HepG2 (cell line): ENCODE data around the gene MCFD2. TPM values are rescaled to one million over a fixed set of nuclear protein-coding genes. Genes with fewer than 3 reads are reported as not detected.

ENCODE experiments used
- ATAC-seq: fragments of 200-7000 bp; cut with Tn5 transposase; 3 replicates; pipeline ENCODE4 v1.9.1; 2020; ENCODE audit warnings: mild to moderate bottlenecking, moderate library complexity
- BruUV-seq: library from RNA; stranded (reverse); fragments of 400-500 nt; replicated peaks from 2 replicates; lab custom pipeline; 2021; lab: Mats Ljungman, UMichigan
- CTCF ChIA-PET: fragments of 300-600 bp; formaldehyde crosslinking; extraction: SDS; loops from one replicate; lab custom pipeline; 2021; ENCODE audit warnings: low total read pairs, inconsistent platforms, low intra/inter-chr PET ratio; lab: Yijun Ruan, JAX
- POLR2A ChIA-PET: fragments of 350-600 bp; sonication (Branson Sonifier 250); formaldehyde crosslinking; loops from one replicate; lab custom pipeline; 2020; ENCODE audit warnings: antibody characterized with exemption, inconsistent platforms; lab: Yijun Ruan, JAX
- DNase-seq: peaks from one replicate; pipeline ENCODE4 v3.0.0-alpha.2; 2015; ENCODE audit warnings: low spot score
- FAIRE-seq: peaks from 3 replicates; lab custom pipeline; 2011; peaks lifted over from hg19 to GRCh38; lab: Jason Lieb, UNC
- H2AFZ ChIP-seq: one replicate; pipeline ENCODE4 v1.6.1; 2011; ENCODE audit warnings: low read length, inconsistent platforms
- H3K27ac ChIP-seq: fragments of 300-600 bp; 3 replicates; pipeline ENCODE4 v1.8.0; 2011; ENCODE audit warnings: mixed run types, mild to moderate bottlenecking, mixed read lengths, low read length, inconsistent platforms; ENCODE audit not compliant: insufficient read depth; ENCODE audit errors: extremely low read length
- H3K27me3 ChIP-seq, 2 experiments: fragments of 200-600 bp in 1 of 2; 2 replicates in 1 of 2; 3 replicates in 1 of 2; pipeline versions ENCODE4 v1.6.0 to v1.8.0; 2011; ENCODE audit warnings: low read length in 2 of 2, mild to moderate bottlenecking in 2 of 2, moderate library complexity in 2 of 2, inconsistent platforms in 1 of 2; ENCODE audit not compliant: insufficient read depth in 2 of 2, control insufficient read depth in 1 of 2
- H3K36me3 ChIP-seq, 2 experiments: fragments of 200-600 bp in 1 of 2; replicated peaks in 1 of 2; 2 replicates in 1 of 2; 3 replicates in 1 of 2; pipeline versions ENCODE4 v1.5.1 to v1.8.0; 2011; ENCODE audit warnings: low read length in 2 of 2, inconsistent platforms in 1 of 2; ENCODE audit not compliant: insufficient read depth in 2 of 2, control insufficient read depth in 1 of 2
- H3K4me1 ChIP-seq: 2 replicates; pipeline ENCODE4 v1.5.1; 2012; ENCODE audit warnings: low read length, inconsistent platforms; ENCODE audit not compliant: insufficient read depth
- H3K4me2 ChIP-seq: 2 replicates; pipeline ENCODE4 v1.6.0; 2011; ENCODE audit warnings: low read depth, low read length, inconsistent platforms
- H3K4me3 ChIP-seq, 3 experiments: fragments of 200-600 bp in 1 of 3; sonication (generic), shearing (Covaris generic) in 1 of 3; replicated peaks in 1 of 3; 2 replicates each; pipeline ENCODE4 v1.5.1; 2011 to 2016; ENCODE audit warnings: low read length in 3 of 3, inconsistent platforms in 2 of 3, low read depth in 2 of 3, mild to moderate bottlenecking in 2 of 3, control low read depth in 1 of 3, mixed read lengths in 1 of 3; ENCODE audit not compliant: insufficient read depth in 1 of 3
- H3K79me2 ChIP-seq: one replicate; pipeline ENCODE4 v1.6.1; 2011; ENCODE audit warnings: low read length, inconsistent platforms; ENCODE audit not compliant: insufficient read depth
- H3K9ac ChIP-seq: 2 replicates; pipeline ENCODE4 v1.6.0; 2011; ENCODE audit warnings: mild to moderate bottlenecking, low read depth, low read length, inconsistent platforms; ENCODE audit not compliant: insufficient read depth
- H3K9me3 ChIP-seq: 2 replicates; pipeline ENCODE4 v1.5.1; 2012; ENCODE audit warnings: mild to moderate bottlenecking, low read length
- H4K20me1 ChIP-seq: 2 replicates; pipeline ENCODE4 v1.6.0; 2011; ENCODE audit warnings: inconsistent platforms, mild to moderate bottlenecking, low read length, moderate library complexity; ENCODE audit not compliant: insufficient read depth
- HHEX ChIP-seq: IDR thresholded peaks from 2 replicates; pipeline ENCODE4 v1.6.1; 2016; ENCODE audit warnings: control low read depth
- IRX3 ChIP-seq: sonication (generic); formaldehyde crosslinking; IDR thresholded peaks from 2 replicates; pipeline ENCODE4 v1.8.1; 2023; ENCODE audit warnings: mild to moderate bottlenecking, low read depth, missing genetic modification reagents, borderline replicate concordance
- RFXANK ChIP-seq: IDR thresholded peaks from 2 replicates; pipeline ENCODE4 v1.6.1; 2016
- SNAI1 ChIP-seq: sonication (generic); formaldehyde crosslinking; IDR thresholded peaks from 2 replicates; pipeline ENCODE4 v1.5.0; 2020; ENCODE audit warnings: mild to moderate bottlenecking, missing genetic modification reagents, borderline replicate concordance
- TAF1 ChIP-seq: sonication (generic); formaldehyde crosslinking; IDR thresholded peaks from 2 replicates; pipeline ENCODE4 v1.4.0; 2020; ENCODE audit warnings: missing genetic modification reagents
- ZNF382 ChIP-seq: sonication (generic); formaldehyde crosslinking; IDR thresholded peaks from 2 replicates; pipeline ENCODE4 v1.5.0; 2020; ENCODE audit warnings: missing genetic modification reagents, mild to moderate bottlenecking, borderline replicate concordance
- ZNF530 ChIP-seq: sonication (generic); formaldehyde crosslinking; IDR thresholded peaks from 2 replicates; pipeline ENCODE4 v1.5.0; 2020; ENCODE audit warnings: low read depth, mild to moderate bottlenecking, missing genetic modification reagents
- ZNF780A ChIP-seq: sonication (generic); formaldehyde crosslinking; IDR thresholded peaks from 2 replicates; pipeline ENCODE4 v1.8.0; 2022; ENCODE audit warnings: mild to moderate bottlenecking, missing genetic modification reagents, moderate library complexity
- WGBS: methylation state at CpG from one replicate; pipeline ENCODE4 v1.1.6; 2017; ENCODE audit warnings: low lambda C conversion rate; 5-methylcytosine and 5-hydroxymethylcytosine counted together
- in situ Hi-C: cut with HindIII; loops from 2 replicates; pipeline ENCODE4 v1.10.0; 2017; ENCODE audit warnings: low pct_unique_long_range_greater_than_20kb; ENCODE audit not compliant: extremely low pct_ligation_motif_present
- intact Hi-C: fragments of 100-400 bp; cut with micrococcal nuclease; formaldehyde crosslinking; loops from one replicate; pipeline ENCODE4 v1.10.0; 2022; ENCODE audit not compliant: unreplicated experiment
- polyA plus RNA-seq, 8 experiments: library from polyadenylated mRNA; depleted of rRNA in 3 of 8; stranded (reverse) in 7 of 8; unstranded in 1 of 8; fragments of >200 nt; fragmentation: Illumina TruSeq in 4 of 8; extraction: Trizol in 4 of 8; gene quantifications; 2 replicates each; pipeline versions ENCODE4 v1.2.1 to v1.2.3, GENCODE V29; 2011 to 2016; ENCODE audit warnings: low read depth in 4 of 8, missing spikeins in 1 of 8, mixed read lengths in 1 of 8; ENCODE audit not compliant: insufficient read depth in 1 of 8
- total RNA-seq, 5 experiments: library from RNA; depleted of rRNA; stranded (reverse); fragments of >200 nt; fragmentation: Illumina TruSeq; extraction: Trizol; gene quantifications; 2 replicates each; pipeline ENCODE4 v1.2.3, GENCODE V29; 2016; ENCODE audit warnings: low read depth in 1 of 5

MCFD2 gene
- total and polyA plus RNA-seq, 2 of the 13 experiments (the other 11 are each of a cell fraction or from before 2014, with no cell fraction given) = 183 to 232 TPM

DNA sequence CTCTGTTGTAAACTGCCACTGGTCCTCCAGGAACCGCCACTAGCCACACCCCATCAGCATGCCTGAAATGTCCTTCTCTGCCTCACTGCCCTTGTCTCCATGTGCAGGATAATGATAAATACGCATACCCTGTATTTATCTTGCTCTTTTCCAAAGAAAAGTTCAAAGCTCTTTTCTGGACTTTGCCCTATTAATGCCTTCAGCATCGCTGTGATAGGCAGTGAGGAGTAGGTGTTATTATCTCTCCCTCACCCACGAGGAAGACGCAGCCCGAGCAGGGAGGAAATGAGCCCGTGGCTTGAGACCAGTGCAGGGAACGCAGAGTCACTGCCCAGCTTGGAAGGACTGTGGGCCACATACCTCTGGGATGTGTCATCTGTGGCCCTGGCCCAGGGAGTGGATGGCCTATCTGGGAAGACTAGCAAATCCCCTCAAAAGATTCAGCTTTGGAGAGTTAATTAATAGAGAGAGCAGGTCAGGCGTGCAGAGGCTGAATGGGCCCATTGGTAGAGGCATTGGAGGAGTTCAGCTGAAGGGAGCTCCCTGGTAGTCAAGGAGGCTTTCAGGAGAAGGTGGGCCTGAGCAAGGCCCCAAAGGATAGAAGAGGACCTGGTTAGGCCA lies 39.5 kb upstream of the MCFD2 start (continued):
- TF ChIP-seq SNAI1 (CRISPR knock-in tag) (no peak), TAF1 (no peak), RFXANK (no peak; the same call in 1 of the 2 replicates), HHEX (CRISPR knock-in tag) (no peak), ZNF382 (CRISPR knock-in tag) (no peak)

DNA sequence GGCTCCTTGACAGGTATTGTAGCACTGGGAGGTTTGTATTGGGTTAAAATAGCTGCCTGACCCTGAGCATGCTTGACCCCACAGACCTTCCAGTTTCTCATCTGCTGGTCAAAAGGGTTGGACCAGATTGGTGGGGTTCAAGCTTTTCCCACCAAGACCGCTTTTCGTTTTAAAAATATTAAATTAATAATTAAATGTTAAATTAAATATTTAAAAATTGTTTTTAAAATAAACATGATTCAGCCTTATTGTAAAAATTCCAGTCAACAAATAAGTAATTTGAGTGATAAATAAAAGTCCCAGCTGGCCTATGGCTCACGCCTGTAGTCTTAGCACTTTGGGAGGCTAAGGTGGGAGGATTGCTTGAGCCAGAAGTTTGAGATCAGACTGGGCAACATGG lies 36.6 kb upstream of the MCFD2 start:
- H2AFZ ChIP-seq = no peak overlapping the region
- ATAC-seq (no peak), FAIRE-seq (no peak), DNase-seq (no peak)
- H4K20me1 ChIP-seq = no peaks in the 10 kb centered on the region
- H3K27me3 ChIP-seq = no peaks in the 10 kb centered on the region
- H3K9ac ChIP-seq = no peak overlapping the region
- ChIA-PET CTCF (no interaction called here), POLR2A (interaction anchor here (1.5 kb wide), 1 partner anchor 18 kb away, joined by 5 read pairs; no protein-coding TSS in a partner anchor)
- no TSS peak for BruUV-seq
- no peak overlapping the region for H3K27ac ChIP-seq
- no peaks in the 10 kb centered on the region for H3K9me3 ChIP-seq
- WGBS = 97% methylated on average over 3 of the region's 3 CpGs
- H3K36me3 ChIP-seq = peaks cover 15 to 61% of the 10 kb centered on the region in 2 experiments
- H3K4me3 ChIP-seq = no peak overlapping the region
- peaks cover 28% of the 10 kb centered on the region for H3K4me1 ChIP-seq
- TF ChIP-seq IRX3 (CRISPR knock-in tag) (no peak), ZNF530 (CRISPR knock-in tag) (no peak), ZNF780A (CRISPR knock-in tag) (no peak)
- peaks cover 21% of the 10 kb centered on the region for H3K79me2 ChIP-seq
- H3K4me2 ChIP-seq = no peak overlapping the region
- intact Hi-C loops (no loop called here), in situ Hi-C loops (no loop called here)
